T-helper 1 cell treated with Interleukin-12 subunit alpha and Interleukin-12 subunit beta and Interleukin-4 antibody, amounts not matched to agents 30 ng/mL and 1 ng/mL, for 36 hours (primary cell): ENCODE results near the gene SHH. TPM values are rescaled to one million over a fixed set of nuclear protein-coding genes. Genes with fewer than 3 reads are reported as not detected.

Experiments used
- intact Hi-C: fragments of 100-400 bp; cut with micrococcal nuclease; formaldehyde crosslinking; loops from one replicate; pipeline ENCODE4 v1.15.1; 2024
- total RNA-seq: library from RNA; stranded (reverse); gene quantifications from 2 replicates; pipeline ENCODE4 v1.2.3, GENCODE V29; 2022

SHH gene
- total RNA-seq, 1 donor from 2014 or later: not detected

DNA sequence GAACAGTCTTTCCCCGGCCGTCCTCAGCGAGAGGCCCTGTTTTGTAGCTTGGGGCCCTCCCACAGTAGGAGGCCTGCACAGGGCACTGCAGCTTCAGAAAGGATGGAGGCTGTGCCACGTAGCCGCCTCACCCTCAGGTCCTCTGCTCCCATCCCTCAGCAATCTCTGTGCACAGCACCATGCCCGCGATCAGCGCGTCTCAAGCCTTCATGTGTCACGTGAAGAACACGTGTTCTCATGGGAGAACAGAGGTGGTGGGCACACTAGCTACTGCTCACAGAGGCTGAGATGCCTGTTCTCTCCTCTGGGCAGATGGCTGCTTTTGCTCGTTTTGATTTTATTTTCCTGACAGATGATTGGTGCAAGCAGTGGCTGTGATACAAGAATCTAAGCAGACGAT is 8.5 kb upstream of the SHH start:
- intact Hi-C loops: no loop called here

DNA sequence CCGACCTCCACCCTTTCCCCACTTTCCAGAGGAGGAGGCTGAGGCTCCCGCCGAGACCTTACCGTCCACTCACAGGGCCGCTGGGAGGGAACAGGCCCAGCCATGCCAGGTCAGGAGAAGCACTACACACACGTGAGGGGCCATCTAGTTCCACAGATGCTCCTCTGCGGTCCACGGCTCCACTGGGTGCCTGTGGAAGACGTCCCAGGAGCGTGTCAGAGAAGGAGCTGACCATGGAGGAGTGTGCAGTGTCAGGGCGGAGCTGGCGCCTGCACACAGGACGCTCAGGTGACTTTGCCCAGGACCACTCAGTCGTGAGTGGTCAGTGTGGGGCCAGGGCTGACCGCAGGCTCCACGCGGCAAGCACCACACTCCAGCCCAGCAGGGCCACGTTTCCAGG is 8.0 kb upstream of the SHH start:
- intact Hi-C loops: no loop called here

- intact Hi-C loops: loop anchor here (10.0 kb wide), 2 partner anchors 796 to 826 kb away; partner anchors contain the start of gene RNF32
Measured at GRCh38 chr7:155819186-155819585, 6.9 kb upstream of the SHH start.

GRCh38 chr7:155818820-155819168 is 6.5 kb upstream of the SHH start:
- intact Hi-C loops: loop anchor here (10.0 kb wide), 2 partner anchors 796 to 826 kb away; partner anchors contain the start of gene RNF32

DNA sequence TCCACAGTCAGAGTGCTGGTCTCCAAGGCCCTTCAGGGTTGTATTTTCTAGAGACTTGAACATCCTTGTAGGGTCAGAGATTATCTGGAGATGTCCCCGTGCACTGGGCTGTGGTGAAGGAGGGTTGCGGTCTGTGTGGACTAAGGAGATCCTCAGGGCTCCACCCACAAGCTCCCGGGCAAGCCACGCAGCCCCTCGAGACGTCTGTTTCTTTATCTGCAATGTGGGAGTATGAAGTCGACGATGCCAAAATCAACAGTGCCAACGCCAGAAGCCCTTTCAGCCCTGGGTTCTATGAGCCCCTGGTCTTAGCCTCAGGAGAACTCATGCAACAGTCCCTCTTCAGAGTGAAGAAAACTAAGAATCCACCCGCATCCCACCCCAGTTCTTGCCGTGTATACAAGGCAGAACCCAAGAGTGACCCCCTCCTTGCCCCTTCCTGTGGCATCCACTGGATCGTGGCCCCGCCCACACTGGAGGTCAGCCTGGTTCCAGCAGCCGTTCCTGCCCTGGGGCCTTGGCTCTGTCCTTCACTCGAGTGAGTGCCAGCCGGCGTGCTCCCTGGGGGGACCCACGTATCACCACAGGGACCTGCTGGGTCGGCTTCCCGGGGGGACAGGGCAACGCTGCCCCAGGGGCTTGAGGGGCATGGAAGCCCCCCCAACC is 6.0 kb upstream of the SHH start:
- intact Hi-C loops: loop anchor here (10.0 kb wide), 2 partner anchors 797 to 827 kb away; partner anchors contain the start of gene RNF32

DNA sequence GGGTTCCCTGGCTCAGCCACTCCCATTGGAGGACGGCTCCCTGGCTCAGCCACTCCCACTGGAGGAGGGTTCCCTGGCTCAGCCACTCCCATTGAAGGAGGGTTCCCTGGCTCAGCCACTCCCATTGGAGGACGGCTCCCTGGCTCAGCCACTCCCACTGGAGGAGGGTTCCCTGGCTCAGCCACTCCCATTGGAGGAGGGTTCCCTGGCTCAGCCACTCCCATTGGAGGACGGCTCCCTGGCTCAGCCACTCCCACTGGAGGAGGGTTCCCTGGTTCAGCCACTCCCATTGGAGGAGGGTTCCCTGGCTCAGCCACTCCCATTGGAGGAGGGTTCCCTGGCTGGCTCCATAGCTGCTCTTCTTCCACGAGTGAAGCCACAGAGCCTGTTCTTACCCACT is 5.3 kb upstream of the SHH start:
- intact Hi-C loops: loop anchor here (10.0 kb wide), 2 partner anchors 797 to 827 kb away; partner anchors contain the start of gene RNF32

DNA sequence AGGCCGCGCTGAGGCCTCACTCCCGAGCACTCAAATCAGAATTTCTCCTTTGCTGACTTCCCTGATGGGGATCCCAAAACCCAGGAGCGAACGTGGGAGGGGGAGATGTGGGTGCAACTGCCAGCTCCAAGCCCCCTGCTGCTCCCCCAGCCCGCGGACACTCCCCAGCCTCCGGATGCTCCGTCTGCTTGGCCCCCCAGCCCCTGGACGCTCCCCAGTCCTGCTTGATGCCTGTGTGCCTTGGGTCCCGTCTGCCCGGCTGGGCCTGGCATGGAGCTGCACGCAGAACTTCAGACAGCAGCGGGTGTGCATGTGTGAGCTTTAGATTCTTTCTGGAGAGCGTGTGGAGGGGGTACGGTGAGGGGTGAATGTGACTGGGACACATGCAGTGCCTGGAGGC is 4.7 kb upstream of the SHH start:
- intact Hi-C loops: loop anchor here (10.0 kb wide), 2 partner anchors 798 to 828 kb away; partner anchors contain the start of gene RNF32

- intact Hi-C loops: loop anchor here (10.0 kb wide), 2 partner anchors 799 to 829 kb away; partner anchors contain the start of gene RNF32
Measured at GRCh38 chr7:155816192-155816508, 3.9 kb upstream of the SHH start.

DNA sequence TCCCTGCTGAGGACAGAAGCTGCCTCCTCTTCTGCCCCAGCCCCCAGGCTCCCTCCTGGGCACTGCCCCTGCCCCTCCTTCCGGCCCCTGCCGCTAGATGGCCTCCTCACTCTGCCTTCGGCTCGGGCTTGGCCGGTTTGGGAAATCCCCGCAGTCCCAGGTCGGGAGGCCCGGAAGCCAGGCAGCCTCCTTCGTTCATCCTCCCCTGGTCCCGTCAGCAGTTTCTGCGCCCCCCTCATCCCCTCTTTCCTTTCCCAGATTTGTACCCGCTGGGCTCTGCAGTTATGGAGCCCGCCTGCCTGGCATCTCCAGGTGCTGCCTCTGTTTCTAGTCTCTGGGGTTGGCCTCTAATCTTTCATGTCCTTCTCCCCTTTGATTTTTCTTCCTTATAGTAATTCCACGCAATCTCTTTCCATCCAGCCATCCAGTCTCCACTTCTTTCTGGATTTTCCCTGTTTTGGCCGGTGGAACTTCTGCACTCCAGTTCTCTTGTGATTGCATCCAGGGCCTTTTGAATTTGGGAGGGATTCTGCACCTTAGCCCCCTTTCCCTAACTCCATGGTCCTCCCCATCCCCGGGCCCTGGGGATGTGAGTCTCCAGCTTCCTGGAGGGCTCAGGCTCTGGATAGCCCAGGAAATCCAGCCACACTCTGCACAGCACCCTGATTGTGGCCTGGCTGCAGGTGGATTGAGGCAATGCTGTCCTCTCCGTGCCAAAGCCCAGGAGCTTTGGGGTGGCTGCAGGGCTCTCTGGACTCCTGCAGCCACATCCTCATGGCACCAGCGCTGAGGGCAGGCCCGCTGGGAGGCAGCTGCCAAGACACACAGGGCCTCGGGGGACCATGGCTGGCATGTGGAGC is 3.3 kb upstream of the SHH start:
- intact Hi-C loops: loop anchor here (1.0 to 10.0 kb wide), 5 partner anchors 658 to 1077 kb away; partner anchors contain the start of genes LMBR1 and RNF32

DNA sequence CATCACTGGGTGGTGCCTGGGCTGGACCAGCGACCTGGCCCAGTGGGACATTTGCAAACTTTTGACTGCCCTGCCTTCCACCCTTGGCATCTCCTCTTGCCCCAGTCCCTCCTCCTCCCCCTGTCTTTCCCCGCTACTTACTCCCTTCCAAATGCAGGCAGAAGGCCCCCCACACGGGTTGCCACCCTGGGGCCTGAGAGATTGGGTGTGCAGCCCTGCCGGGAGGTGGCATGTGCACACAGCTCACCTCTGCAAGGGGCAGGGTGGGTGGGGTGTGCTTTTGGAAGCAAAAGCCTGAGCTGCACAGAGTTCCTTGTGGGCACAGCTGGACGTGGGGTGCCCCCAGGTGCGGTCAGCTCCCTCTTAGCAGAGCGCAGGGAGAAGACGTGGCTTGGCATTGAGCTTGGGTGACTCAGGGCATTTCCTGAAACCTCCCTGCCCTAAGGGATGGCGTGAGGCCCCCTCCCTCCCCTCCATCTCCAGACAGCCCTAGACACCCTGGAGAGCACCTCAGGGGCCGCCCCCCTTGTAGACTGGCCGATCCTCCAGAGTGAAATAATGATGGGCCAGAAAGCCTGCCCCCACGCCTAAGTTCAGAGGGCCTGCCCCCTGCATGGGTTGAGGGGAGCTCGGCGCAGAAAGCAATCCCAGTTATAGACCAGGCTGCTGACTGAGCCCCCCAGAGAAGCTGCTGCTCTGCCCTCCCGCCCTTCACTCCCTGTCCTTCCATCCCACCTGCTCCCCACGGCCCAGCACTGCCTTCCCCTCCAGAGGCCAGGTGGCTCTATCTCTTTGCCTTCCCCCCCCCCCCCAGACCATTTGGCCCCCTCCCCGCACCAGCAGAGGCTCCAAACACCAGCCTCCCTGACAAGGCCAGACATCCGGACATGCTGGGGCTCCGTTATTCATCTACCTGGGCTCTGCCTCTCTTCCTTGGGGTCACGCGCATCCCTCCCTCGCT is 2.3 kb upstream of the SHH start:
- intact Hi-C loops: loop anchor here (1.0 to 10.0 kb wide), 5 partner anchors 659 to 1078 kb away; partner anchors contain the start of genes LMBR1 and RNF32

DNA sequence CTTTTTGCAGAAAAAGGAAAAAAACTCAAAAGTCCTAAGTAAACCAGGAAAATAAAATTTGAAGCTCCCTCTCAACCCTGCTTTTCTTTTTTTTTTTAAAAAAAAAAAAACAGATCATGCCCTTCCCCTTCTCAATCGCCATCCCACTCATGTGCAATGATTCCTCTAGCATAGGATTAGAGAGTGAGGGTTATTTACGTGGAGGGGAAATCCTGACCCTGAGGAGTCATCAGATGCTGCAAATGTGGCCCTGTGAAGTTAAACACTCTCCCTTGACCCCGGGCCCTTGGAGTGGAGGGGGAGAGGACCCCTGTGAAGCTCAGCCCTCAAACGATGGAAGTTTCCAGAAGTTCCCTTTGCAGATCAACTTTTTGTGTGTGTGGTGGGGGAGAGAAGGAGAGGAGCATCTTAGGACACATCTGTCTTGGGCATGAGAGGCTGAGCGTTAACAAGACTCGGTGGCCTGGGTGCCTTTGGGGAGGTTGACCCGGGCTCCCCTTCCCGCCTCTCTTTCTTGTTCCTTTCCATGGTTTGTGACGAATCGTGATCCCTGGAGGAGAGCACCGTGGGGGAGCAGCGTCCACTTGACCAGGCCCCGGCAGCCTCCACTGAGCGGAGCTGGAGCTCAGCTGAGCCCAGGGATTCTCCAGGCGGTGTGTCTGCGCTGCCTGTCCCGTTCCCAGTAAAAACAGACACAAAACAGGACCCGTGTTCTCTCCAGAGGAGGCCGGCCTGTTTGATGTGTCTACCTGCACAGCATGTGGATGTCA is 1.5 kb upstream of the SHH start:
- intact Hi-C loops: loop anchor here (2.0 to 10.0 kb wide), 3 partner anchors 801 to 1079 kb away; partner anchors contain the start of genes LMBR1 and RNF32

- intact Hi-C loops: loop anchor here (10.0 kb wide), 2 partner anchors 802 to 832 kb away; partner anchors contain the start of gene RNF32
Measured at GRCh38 chr7:155813125-155813524, 862 bp upstream of the SHH start.

- intact Hi-C loops: loop anchor here (2.0 to 10.0 kb wide), 3 partner anchors 431 to 833 kb away; partner anchors contain the start of gene RNF32
Measured at GRCh38 chr7:155811560-155811894, 736 bp downstream of the SHH start.

DNA sequence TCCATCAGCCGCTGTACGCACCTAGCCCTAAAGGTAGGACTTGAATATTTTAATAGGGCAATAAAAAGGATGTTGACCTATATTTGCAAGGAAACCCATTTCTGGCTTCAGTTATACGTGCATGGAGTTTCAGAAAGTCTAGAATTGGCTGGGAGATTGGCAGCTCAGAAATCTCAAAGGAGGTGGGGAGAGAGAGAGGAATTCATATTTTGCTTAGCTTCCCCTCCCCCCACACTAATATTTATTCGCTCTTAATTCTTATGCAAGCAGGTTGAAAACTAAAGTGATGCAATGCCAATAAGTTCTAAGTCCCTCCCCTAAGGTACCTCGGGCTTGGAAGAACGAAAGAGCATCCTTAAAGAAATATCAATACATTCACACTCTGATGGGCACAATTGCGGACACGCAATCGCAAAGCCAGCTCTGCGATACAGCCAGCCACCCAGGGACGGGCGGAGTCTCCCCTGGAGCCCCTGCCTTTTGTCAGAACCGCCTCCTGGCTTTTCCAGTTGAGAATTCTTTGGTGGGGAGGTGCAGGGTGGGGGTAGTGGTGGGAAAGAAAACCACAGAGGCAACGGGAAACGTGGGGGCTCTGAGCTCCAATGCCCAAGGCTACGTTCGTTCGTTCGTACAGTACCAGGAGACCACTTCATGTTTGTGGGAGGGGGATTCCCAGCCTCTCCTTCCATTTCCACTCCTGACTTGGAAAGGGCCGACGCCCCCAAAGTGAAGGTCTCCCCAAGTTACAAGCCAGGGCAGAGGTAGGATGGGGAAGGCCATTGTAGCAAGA is 1.3 kb downstream of the SHH start:
- intact Hi-C loops: loop anchor here (2.0 to 10.0 kb wide), 3 partner anchors 430 to 834 kb away; partner anchors contain the start of gene RNF32

DNA sequence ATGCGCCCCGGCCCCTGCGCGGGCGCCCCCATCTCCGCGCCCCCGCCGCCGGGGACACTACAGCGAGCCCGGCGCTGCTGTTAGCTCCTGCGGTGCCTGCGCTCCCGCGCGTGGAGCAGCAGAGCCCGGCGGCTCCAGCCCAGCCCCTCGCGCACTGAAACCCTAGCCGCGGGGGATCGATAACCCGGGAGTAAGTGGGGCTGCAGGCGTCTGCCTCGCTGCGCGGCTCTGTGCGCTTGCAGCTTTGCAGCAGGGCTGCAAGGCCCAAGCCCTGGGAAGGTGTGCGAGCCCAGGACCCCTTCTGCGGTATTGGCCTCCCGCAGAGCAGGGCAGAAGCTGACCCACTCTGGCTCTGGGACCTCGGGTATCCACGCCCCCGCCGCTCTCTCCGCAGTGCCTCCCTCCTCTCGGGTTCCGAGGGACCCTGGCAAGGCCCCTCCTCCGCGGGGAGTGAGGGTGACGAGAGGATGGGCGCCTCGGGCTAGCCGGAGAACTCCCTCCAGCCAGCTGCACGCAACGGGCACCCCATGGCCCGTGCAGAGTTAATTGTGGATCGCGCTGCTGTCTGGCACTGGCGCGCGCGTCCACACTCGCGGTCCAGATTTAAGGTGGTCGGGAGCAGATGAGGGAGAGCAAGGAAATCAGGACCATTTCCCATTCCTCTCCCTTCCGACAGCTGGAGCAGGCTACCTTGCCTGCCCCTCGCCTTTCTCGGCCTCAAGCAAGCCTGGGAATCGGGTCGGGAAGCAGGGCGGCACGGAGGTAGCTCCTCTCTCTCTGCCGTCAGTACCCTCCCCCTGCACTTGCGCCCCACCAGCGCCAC is 2.1 kb downstream of the SHH start:
- intact Hi-C loops: loop anchor here (2.0 to 10.0 kb wide), 6 partner anchors 343 to 1877 kb away; partner anchors contain the start of gene RNF32

DNA sequence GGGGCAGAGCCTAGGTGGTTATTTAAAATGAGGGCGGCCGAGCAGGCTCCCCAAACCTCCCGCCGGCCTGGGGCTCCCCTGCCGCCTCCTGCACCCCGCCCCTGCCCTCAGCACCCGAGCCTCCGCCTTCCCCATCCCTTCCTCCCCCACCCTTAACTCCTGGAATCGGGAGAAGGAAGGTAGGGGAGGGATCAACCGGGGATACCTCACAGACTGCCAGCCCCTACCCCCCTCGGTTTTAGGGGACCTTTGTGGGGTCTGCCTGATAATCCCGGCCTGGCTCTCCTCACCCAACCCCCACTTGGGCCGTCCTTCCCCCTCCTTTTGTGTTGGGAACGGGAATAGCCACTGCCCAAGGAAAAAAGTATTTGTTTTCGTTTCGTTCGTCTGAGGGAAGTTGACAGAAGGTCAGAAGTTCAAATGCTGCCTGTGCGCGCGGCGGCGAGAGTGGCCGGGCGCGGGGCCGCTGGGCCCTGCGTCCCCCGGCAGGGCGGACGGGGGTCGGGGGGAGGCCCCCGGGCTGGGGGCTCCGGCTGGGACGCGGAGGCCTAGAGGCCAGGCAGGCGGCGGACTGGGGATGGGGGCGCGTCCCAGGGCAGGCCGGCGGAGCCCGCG is 2.8 kb downstream of the SHH start:
- intact Hi-C loops: loop anchor here (2.0 to 5.0 kb wide), 3 partner anchors 342 to 1877 kb away; no protein-coding TSS in a partner anchor

DNA sequence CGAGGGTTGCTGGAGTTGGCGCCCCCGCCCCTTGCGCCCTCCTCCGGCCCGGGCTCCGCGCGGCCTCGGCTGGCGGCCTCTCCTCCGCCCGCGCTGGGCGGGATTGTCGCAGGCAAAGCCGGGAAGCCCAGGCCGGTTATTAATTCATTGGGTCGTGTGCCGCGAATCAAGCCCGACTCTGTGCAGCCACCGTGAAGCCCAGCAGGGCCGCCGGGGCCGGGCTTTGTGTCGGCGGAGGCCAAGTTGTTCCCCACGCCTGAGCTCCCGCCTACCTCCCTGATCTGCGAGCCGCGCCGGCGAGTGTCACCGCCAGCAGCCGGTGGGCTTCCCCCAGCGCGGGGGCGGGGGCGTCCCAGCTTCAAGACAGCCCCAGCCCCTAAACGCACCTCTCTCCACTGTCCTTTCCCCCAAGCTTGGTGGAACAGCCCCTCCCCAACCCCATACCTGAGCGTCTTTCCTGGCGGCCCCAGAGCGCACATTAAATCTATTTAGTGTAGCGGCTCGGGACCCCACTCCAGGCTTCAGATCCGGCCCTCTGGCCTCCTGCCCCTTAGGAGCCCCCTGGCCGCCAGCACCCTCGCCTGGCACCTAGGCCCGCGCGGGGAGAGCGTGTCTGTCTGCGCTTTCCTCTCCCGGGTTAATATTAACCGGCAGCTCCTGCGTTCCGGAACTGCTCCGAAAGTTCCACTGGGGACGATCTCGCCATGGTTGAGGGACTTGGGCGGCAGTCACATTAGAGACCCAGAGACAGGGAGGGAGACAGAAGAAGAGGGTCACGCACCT is 3.5 kb downstream of the SHH start:
- intact Hi-C loops: loop anchor here (2.0 to 5.0 kb wide), 3 partner anchors 341 to 1878 kb away; no protein-coding TSS in a partner anchor
